B cell (primary cell): Measurements from ENCODE around the gene COG4. TPM values are rescaled to one million over a fixed set of nuclear protein-coding genes. Genes with fewer than 3 reads are reported as not detected.

Experiments
- ATAC-seq: fragments of 200-7000 bp; cut with Tn5 transposase; one replicate; pipeline ENCODE4 v1.10.0; 2021; ENCODE audit warnings: low read depth, mild to moderate bottlenecking, moderate number of reproducible peaks, moderate library complexity
- CTCF ChIA-PET: fragments of 350-600 bp; sonication (Branson Sonifier 250); formaldehyde crosslinking; loops from one replicate; lab custom pipeline; 2021; ENCODE audit warnings: antibody characterized with exemption, inconsistent platforms; lab: Charles Lee
- POLR2A ChIA-PET: fragments of 350-600 bp; sonication (Branson Sonifier 250); formaldehyde crosslinking; loops from one replicate; lab custom pipeline; 2021; ENCODE audit warnings: antibody characterized with exemption; lab: Charles Lee
- DNase-seq: peaks from one replicate; pipeline ENCODE4 v3.0.0; 2013
- H2AFZ ChIP-seq: 2 replicates; pipeline ENCODE4 v1.6.1; 2012; ENCODE audit warnings: mild to moderate bottlenecking, low read depth, low read length; ENCODE audit not compliant: insufficient read depth, poor library complexity, severe bottlenecking
- H3K27ac ChIP-seq, 2 donors: 1 replicate in 1 of 2; 2 replicates in 1 of 2; pipeline ENCODE4 v1.5.1; 2012 to 2013; ENCODE audit warnings: low read length in 2 of 2, mild to moderate bottlenecking in 2 of 2, moderate library complexity in 1 of 2
- H3K27me3 ChIP-seq, 4 experiments: fragments of 200-600 bp in 1 of 4; sonication (generic) in 1 of 4; replicated peaks in 1 of 4; 1 replicate in 2 of 4; 2 replicates in 2 of 4; pipeline versions ENCODE4 v1.6.1 to v1.7.0; 2013 to 2016; ENCODE audit warnings: low read length in 3 of 4, mild to moderate bottlenecking in 2 of 4, mixed read lengths in 1 of 4, moderate library complexity in 1 of 4; ENCODE audit not compliant: insufficient read depth in 4 of 4, control insufficient read depth in 3 of 4; ENCODE audit errors: control extremely low read depth in 1 of 4
- H3K36me3 ChIP-seq, 2 experiments: replicated peaks in 1 of 2; 1 replicate in 1 of 2; 2 replicates in 1 of 2; pipeline versions ENCODE4 v1.6.1 to v1.7.1; 2013; ENCODE audit warnings: low read length in 1 of 2; ENCODE audit not compliant: insufficient read depth in 2 of 2, control insufficient read depth in 1 of 2; ENCODE audit errors: control extremely low read depth in 1 of 2, extremely low read depth in 1 of 2
- H3K4me1 ChIP-seq, 2 donors: fragments of 200-600 bp in 1 of 2; sonication (generic) in 1 of 2; 1 replicate in 1 of 2; 2 replicates in 1 of 2; pipeline versions ENCODE4 v1.5.1 to v1.6.1; 2013 to 2017; ENCODE audit warnings: low read length in 2 of 2; ENCODE audit not compliant: control insufficient read depth in 2 of 2, insufficient read depth in 2 of 2
- H3K4me2 ChIP-seq: replicated peaks from 2 replicates; pipeline ENCODE3; 2012; ENCODE audit warnings: mild to moderate bottlenecking, low read depth, low read length; ENCODE audit not compliant: poor library complexity, severe bottlenecking
- H3K4me3 ChIP-seq, 5 experiments: fragments of 200-600 bp in 1 of 5; sonication (generic) in 1 of 5; 1 replicate in 3 of 5; 2 replicates in 2 of 5; pipeline versions ENCODE4 v1.5.1 to v1.7.0; 2011 to 2016; ENCODE audit warnings: low read length in 4 of 5, mild to moderate bottlenecking in 4 of 5, low read depth in 2 of 5, control low read depth in 1 of 5, moderate library complexity in 1 of 5; ENCODE audit not compliant: insufficient read depth in 1 of 5; ENCODE audit errors: control extremely low read depth in 1 of 5, extremely low read depth in 1 of 5
- H3K79me2 ChIP-seq: fragments of 200-600 bp; sonication (generic); one replicate; pipeline ENCODE4 v1.6.0; 2016; ENCODE audit warnings: low read length; ENCODE audit not compliant: control insufficient read depth, insufficient read depth
- H3K9ac ChIP-seq: fragments of 200-600 bp; sonication (generic); 2 replicates; pipeline ENCODE4 v1.6.1; 2017; ENCODE audit warnings: mild to moderate bottlenecking, low read length, moderate library complexity
- H3K9me3 ChIP-seq, 3 donors: one replicate each; pipeline versions ENCODE4 v1.6.1 to v1.7.1; 2013; ENCODE audit warnings: low read length in 2 of 3; ENCODE audit not compliant: control insufficient read depth in 2 of 3, insufficient read depth in 1 of 3; ENCODE audit errors: control extremely low read depth in 1 of 3
- H4K20me1 ChIP-seq: 2 replicates; pipeline ENCODE4 v1.6.0; 2012; ENCODE audit warnings: mild to moderate bottlenecking, low read length; ENCODE audit not compliant: insufficient read depth, control insufficient read depth, poor library complexity, severe bottlenecking
- H3K27ac Mint-ChIP-seq: one replicate; pipeline ENCODE4 v1.8.0; 2021; ENCODE audit warnings: mixed read lengths
- H3K27me3 Mint-ChIP-seq: one replicate; pipeline ENCODE4 v1.8.0; 2021; ENCODE audit warnings: mixed read lengths
- H3K4me1 Mint-ChIP-seq: one replicate; pipeline ENCODE4 v1.8.0; 2021; ENCODE audit warnings: mixed read lengths
- H3K4me3 Mint-ChIP-seq: one replicate; pipeline ENCODE4 v1.8.0; 2021; ENCODE audit warnings: mixed read lengths
- H3K9me3 Mint-ChIP-seq: one replicate; pipeline ENCODE4 v1.8.0; 2022; ENCODE audit warnings: mixed read lengths; ENCODE audit not compliant: insufficient read depth
- CTCF ChIP-seq: fragments of 200-600 bp; IDR thresholded peaks from one replicate; pipeline ENCODE4 v1.8.0; 2022; ENCODE audit warnings: antibody characterized with exemption, mild to moderate bottlenecking
- EZH2 ChIP-seq: IDR thresholded peaks from 2 replicates; pipeline ENCODE4 v1.6.1; 2012; ENCODE audit warnings: borderline replicate concordance, low read depth, mild to moderate bottlenecking, moderate library complexity, low read length; ENCODE audit not compliant: insufficient read depth, poor library complexity, severe bottlenecking
- WGBS: methylation state at CpG from one replicate; pipeline ENCODE4 v1.1.5; 2013; ENCODE audit warnings: missing lambda C conversion rate; ENCODE audit not compliant: insufficient coverage; 5-methylcytosine and 5-hydroxymethylcytosine counted together
- intact Hi-C: fragments of 100-400 bp; cut with micrococcal nuclease; formaldehyde crosslinking; loops from one replicate; pipeline ENCODE4 v1.10.0; 2022
- polyA plus RNA-seq: library from polyadenylated mRNA; depleted of rRNA; stranded (reverse); fragments of >200 nt; gene quantifications from 2 replicates; pipeline ENCODE4 v1.2.3, GENCODE V29; 2012
- total RNA-seq, 2 donors: library from RNA; stranded (reverse); fragments of 120-200 nt in 1 of 2; gene quantifications; 1 replicate in 1 of 2; 2 replicates in 1 of 2; pipeline versions ENCODE4 v1.2.3 to v1.2.4, GENCODE V29; 2013 to 2022

The COG4 gene
- total and polyA plus RNA-seq, 2 donors (not counting 1 experiment from before 2014, with no cell fraction given), result 49.4 to 60.6 TPM

- intact Hi-C loops, result no loop called here
- no peak overlapping the region for H2AFZ ChIP-seq
- no peaks in the 10 kb centered on the region for H3K27me3 ChIP-seq
- peaks cover 3% of the 10 kb centered on the region for H3K4me1 Mint-ChIP-seq
- DNase-seq (no peak), ATAC-seq (no peak)
- peak overlapping the region; percentile 53 for H3K27ac Mint-ChIP-seq
- no peak overlapping the region for H3K4me3 ChIP-seq
- WGBS, result 91% methylated on average over 9 of the region's 10 CpGs
- no peak overlapping the region for H3K27ac ChIP-seq
- POLR2A ChIA-PET, result no interaction called here
- no peaks in the 10 kb centered on the region for H3K27me3 Mint-ChIP-seq
- no peaks in the 10 kb centered on the region for H3K79me2 ChIP-seq
- no peaks in the 10 kb centered on the region for H3K4me1 ChIP-seq
- TF ChIP-seq EZH2, result no peak
- TF ChIP-seq CTCF, result no peak
- CTCF ChIA-PET, result no interaction called here
- no peak overlapping the region for H3K4me3 Mint-ChIP-seq
- H3K4me2 ChIP-seq, result no peak overlapping the region
- no peak overlapping the region for H3K9ac ChIP-seq
- H3K36me3 ChIP-seq, result peaks cover 12 to 75% of the 10 kb centered on the region in 2 experiments
- no peaks in the 10 kb centered on the region for H3K9me3 Mint-ChIP-seq
- peaks cover 24% of the 10 kb centered on the region for H4K20me1 ChIP-seq
- no peaks in the 10 kb centered on the region for H3K9me3 ChIP-seq
These were observed 47.7 kb upstream of the COG4 start for GRCh38 chr16:70570967-70571570.

- Mint-ChIP-seq H3K9me3 (no peaks in the 10 kb centered on the region), H3K4me1 (peaks cover under 1% of the 10 kb centered on the region), H3K27me3 (no peaks in the 10 kb centered on the region), H3K27ac (no peak overlapping the region), H3K4me3 (no peak overlapping the region)
- no peak overlapping the region for H3K9ac ChIP-seq
- peaks cover 33% of the 10 kb centered on the region for H4K20me1 ChIP-seq
- TF ChIP-seq CTCF (no peak), EZH2 (no peak)
- no peaks in the 10 kb centered on the region for H3K79me2 ChIP-seq
- H3K27ac ChIP-seq, result no peak overlapping the region
- ChIA-PET CTCF (no interaction called here), POLR2A (no interaction called here)
- no peak overlapping the region for H3K4me3 ChIP-seq
- no peak overlapping the region for H2AFZ ChIP-seq
- DNase-seq, result no peak
- H3K36me3 ChIP-seq, result peaks cover 17 to 85% of the 10 kb centered on the region in 2 experiments
- H3K4me2 ChIP-seq, result no peak overlapping the region
- H3K9me3 ChIP-seq, result no peaks in the 10 kb centered on the region
- 100% methylated on average over 4 of the region's 6 CpGs for WGBS
- intact Hi-C loops, result no loop called here
- no peaks in the 10 kb centered on the region for H3K27me3 ChIP-seq
- no peaks in the 10 kb centered on the region for H3K4me1 ChIP-seq
- ATAC-seq, result no peak
These were observed 46.4 kb upstream of the COG4 start for GRCh38 chr16:70569752-70570151.
